NCI-H82 treated with DMSO at 0.1 percent for 48 hours (cell line): ENCODE data around the gene TSPOAP1.

Experiments
- DNase-seq: peaks from one replicate; lab custom pipeline; 2025; ENCODE audit not compliant: unreplicated experiment; lab: John Stamatoyannopoulos, UW

TSPOAP1 gene, protein sequence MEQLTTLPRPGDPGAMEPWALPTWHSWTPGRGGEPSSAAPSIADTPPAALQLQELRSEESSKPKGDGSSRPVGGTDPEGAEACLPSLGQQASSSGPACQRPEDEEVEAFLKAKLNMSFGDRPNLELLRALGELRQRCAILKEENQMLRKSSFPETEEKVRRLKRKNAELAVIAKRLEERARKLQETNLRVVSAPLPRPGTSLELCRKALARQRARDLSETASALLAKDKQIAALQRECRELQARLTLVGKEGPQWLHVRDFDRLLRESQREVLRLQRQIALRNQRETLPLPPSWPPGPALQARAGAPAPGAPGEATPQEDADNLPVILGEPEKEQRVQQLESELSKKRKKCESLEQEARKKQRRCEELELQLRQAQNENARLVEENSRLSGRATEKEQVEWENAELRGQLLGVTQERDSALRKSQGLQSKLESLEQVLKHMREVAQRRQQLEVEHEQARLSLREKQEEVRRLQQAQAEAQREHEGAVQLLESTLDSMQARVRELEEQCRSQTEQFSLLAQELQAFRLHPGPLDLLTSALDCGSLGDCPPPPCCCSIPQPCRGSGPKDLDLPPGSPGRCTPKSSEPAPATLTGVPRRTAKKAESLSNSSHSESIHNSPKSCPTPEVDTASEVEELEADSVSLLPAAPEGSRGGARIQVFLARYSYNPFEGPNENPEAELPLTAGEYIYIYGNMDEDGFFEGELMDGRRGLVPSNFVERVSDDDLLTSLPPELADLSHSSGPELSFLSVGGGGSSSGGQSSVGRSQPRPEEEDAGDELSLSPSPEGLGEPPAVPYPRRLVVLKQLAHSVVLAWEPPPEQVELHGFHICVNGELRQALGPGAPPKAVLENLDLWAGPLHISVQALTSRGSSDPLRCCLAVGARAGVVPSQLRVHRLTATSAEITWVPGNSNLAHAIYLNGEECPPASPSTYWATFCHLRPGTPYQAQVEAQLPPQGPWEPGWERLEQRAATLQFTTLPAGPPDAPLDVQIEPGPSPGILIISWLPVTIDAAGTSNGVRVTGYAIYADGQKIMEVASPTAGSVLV (N-terminal part only)

DNA sequence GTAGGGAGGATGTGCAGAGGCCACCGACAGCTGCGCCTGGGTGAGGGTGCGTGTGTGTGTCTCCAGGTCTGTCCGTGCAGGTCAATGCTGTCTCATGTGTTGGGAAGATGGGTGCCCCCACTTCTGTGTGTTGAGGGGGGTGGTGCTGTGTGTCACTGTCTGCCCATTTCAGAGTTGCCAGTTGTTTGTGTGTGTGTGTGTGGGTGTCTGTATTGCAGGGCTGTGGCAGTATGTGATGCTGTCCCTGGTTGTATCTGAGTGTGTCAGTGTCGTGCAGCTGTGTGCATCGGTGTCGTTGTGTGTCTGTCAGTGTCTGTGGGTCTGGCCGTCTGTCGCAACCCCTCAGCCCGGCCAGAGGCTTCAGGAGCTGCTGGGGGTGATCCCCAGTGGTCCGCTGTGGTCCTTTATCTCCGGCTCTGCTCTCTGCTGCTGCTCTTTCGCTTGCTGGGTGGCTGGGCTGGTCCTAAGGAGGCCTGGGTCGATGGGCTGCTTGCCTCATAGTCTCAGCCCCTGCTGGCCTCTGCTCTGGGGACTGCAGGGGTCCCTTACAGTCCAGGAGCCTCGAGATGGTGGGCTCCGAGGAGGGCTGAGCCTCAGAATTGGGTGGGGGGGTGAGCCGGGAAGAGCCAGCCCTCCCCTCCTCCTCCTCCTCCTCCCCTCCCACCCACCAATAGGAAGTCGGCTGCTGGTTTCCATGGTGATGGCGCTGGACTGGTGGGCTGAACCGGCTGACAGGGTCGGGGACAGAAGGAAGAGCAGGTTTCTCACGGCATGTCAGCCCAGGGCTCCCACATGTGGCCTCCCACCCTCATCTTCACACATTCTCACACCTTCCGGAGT is at the start of gene TSPOAP1:
TSS of gene TSPOAP1 (minus strand) at position 601 of the 840 bp plus-strand sequence. CDS start 875 bp downstream, outside the sequence.
- peak; percentile 53 for DNase-seq

DNA sequence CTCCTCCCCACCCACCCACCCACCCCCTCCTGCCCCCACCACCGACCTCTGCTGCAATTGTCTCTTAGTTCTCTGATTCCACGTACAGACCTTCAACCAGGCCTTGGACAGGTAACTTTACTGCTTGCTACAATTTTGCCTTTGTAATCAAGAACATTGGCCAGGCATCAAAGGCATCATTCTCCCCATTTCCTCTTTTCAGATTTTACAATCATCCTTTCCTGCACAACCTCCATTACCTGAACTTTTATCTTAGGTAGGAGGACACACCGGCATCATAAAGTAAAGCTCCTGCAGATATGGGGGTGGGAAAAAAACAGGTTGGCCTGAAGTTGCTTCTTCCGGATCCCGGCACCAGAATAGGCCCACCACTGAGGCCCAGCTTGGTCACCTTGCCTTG is 49.1 kb upstream of the TSPOAP1 start:
- DNase-seq = no peak

- DNase-seq = no peak
Observed at GRCh38 chr17:58377093-58377601, 48.6 kb upstream of the TSPOAP1 start.

GRCh38 chr17:58376472-58377000 is 47.9 kb upstream of the TSPOAP1 start:
- DNase-seq = no peak

GRCh38 chr17:58375811-58376210 is 47.2 kb upstream of the TSPOAP1 start:
- DNase-seq = no peak

- no peak for DNase-seq
Observed at GRCh38 chr17:58375256-58375655, 46.7 kb upstream of the TSPOAP1 start.

DNA sequence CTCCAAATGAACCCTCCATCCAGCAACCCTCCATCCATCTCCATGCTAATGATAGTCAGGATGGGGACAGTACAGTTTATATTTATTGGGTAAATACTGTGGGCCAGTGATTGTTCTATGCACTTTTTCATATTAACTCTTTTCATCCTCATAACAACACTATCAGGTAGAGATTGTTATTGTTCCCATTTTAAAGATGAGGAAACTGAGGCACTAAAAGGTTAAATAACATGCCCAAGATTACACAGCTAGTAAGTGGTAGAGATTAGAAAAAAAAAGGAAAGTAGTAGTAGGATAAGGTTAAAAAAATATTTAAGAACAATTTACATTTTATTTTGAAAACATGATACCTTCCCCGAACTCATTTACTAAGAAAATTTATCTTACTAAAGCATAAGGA is 45.3 kb upstream of the TSPOAP1 start:
- no peak for DNase-seq

DNA sequence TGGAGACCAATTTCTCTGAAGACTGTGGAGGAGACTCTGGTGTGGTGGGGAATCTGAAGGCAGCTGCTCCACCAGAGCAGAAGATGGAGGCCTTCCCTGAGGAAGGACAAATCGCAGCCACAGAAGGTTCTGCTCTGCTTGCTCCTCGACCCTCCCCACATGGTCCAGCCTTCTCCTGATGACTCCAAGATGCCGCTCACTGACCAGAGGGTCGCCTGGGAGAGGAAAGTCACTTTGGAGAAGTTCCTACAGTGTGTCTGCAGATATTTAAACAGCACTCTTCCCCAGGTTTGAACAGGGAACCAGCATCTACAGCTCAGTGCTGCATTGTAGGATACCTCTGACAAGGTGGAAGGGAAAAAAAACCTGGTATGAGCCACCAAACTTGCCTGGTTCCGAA is 44.4 kb upstream of the TSPOAP1 start:
- DNase-seq = no peak

GRCh38 chr17:58371300-58371950 is 42.8 kb upstream of the TSPOAP1 start:
- no peak for DNase-seq

- no peak for DNase-seq
Observed at GRCh38 chr17:58370716-58371115, 42.1 kb upstream of the TSPOAP1 start.

DNA sequence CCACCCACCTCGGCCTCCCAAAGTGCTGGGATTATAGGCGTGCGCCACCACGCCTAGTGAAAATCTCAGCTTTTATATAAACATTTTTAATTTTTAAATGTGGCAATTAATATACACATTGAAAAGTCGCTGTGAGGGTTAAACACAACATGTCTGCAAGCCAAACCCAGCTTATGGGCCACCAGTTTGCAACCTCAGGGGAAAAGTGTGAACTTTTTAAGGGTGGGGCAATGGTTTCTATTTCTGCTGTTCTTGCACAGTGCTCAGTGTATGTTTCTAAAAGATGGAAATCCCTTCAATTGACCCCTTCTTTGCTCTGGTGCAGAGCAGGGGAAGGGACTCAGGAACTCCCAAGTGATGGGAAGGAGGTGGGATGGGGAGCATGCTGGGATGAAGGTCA is 41.7 kb upstream of the TSPOAP1 start:
- DNase-seq = no peak

DNA sequence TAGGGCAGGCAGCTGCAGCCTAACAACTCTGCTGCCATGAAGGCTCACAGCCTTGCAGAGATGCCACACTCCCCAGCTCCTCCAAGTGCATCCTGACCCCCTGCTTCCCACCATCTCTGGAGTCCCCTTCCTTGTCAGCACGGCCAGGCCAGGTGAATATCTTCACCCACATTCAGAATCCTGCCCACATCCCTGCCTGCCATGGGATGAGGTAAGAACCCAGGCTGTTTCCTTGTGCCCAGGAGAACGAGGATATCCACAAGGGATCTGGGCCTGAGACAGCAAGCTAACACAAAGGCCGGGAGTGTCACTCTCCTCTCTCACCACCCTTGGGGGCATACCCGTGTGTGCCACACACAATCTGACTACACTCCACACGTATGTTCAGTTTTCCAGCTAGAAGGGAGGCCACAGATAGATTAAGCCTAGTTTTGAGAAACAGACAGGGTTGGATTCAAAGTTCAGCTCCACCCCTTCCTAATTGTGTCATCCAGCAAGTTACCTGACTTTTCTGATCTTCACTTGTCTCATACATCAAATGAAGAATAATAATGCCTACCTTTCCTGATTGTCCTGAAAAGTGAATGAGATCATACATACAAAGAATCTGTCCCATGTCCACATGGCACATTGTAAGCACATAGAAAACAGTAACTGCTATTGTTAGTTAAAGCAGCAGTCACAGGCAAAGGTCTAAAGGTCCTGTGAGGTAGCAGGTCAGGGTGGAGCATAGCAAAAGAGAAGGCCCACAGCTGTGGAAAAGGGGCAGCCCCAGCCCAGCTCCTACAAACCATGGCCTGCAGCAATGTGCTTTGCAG is 40.8 kb upstream of the TSPOAP1 start:
- DNase-seq = no peak

GRCh38 chr17:58368860-58369213 is 40.2 kb upstream of the TSPOAP1 start:
- no peak for DNase-seq

DNA sequence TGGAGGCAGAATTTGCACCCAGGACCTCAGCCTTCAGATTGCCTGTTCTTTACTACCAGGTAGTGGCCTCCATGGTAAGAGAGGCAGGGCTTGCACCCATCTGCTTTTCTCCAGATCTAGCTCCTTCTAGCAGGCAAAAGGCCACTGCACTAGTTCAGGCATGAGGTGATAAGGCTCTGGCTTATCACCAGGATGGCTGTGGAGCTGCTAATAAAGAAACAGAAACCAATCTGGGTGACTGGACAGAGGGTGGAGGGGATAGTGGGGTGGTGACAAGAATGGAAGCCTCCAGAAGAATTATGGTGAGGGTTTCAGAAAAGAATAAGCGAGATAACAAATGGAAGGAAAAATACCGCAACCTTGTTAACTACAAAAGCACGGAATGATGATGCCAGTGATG is 38.9 kb upstream of the TSPOAP1 start:
- no peak for DNase-seq

- DNase-seq = no peak
Observed at GRCh38 chr17:58365980-58366595, 37.5 kb upstream of the TSPOAP1 start.

- DNase-seq = no peak
Observed at GRCh38 chr17:58365185-58365979, 36.8 kb upstream of the TSPOAP1 start.

DNA sequence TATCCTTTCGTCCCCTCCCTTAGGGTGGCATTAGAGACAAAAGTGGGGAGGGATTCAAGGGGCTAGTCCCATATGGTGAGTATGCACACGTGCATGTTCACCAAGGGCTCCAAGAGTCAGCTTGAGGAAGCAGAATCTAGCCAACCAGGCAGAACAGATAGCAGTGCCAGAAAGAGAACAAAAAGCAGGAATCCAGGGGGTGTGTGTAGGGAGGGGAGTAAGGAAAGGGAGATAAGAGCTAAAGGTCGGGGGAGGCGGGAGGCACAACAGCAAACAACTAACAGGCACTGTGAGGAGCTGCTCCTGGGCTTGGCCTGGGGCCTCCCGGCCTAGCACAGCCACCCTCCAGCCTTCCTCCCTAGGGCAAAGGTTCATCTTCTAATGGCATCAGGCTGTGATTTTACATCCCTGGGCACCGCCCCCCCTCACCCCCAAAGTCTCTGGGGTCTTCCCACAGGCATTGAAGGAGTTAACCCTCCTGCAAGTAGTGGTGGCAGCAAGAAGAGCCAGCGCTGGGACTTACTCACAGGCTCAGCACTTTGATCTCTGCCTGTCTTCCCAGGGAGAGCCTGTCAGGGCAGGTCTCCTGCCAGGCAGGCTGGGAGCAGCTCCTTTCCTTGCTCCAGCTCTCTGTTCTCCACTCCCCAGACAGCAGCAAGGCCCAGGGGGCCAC is 35.8 kb upstream of the TSPOAP1 start:
- no peak for DNase-seq
